ENCODE measurements around the gene CPNE7. TPM values are rescaled to one million over a fixed set of nuclear protein-coding genes. Genes with fewer than 3 reads are reported as not detected.

The CPNE7 gene
- total and polyA plus RNA-seq, 2 experiments from 2014 or later: 8.7 to 24.8 TPM

- WGBS (ENCODE audit: low lambda C conversion rate, missing lambda C conversion rate): 94% methylated on average over 26 of the region's 34 CpGs
- H3K4me3 ChIP-seq: no peak overlapping the region
- H4K20me1 ChIP-seq (ENCODE audit: insufficient read depth, poor library complexity, severe bottlenecking): no peaks in the 10 kb centered on the region
- no peaks in the 10 kb centered on the region for H3K9me2 ChIP-seq (replicated peaks; ENCODE audit: insufficient read depth)
- H3K4me2 ChIP-seq: no peak overlapping the region
- peaks cover 23% of the 10 kb centered on the region for H3K4me1 ChIP-seq (ENCODE audit: insufficient read depth)
- no peaks in the 10 kb centered on the region for H3K36me3 ChIP-seq (replicated peaks; ENCODE audit: insufficient read depth, low read depth)
- H2AFZ ChIP-seq: no peak overlapping the region
- no peaks in the 10 kb centered on the region for H3K79me2 ChIP-seq
- H3K27ac ChIP-seq: no peak overlapping the region
- DNase-seq (ENCODE audit: low spot score): no peak
- no peaks in the 10 kb centered on the region for H3K27me3 ChIP-seq
- TF ChIP-seq EZH2 (IDR thresholded peaks at IDR 0.05; ENCODE audit: borderline replicate concordance) (no peak), EZH2phosphoT487 (IDR thresholded peaks at IDR 0.05; ENCODE audit: low read depth, severe bottlenecking, unreplicated experiment) (no peak), CTCF (IDR thresholded peaks at IDR 0.05; ENCODE audit: poor library complexity) (no peak)
- H3K9me3 ChIP-seq (ENCODE audit: low read depth): no peaks in the 10 kb centered on the region
These were observed 29.8 kb downstream of the CPNE7 start for GRCh38 chr16:89605186-89605970.

- peaks cover 23% of the 10 kb centered on the region for H3K4me1 ChIP-seq (ENCODE audit: insufficient read depth)
- no peaks in the 10 kb centered on the region for H3K9me2 ChIP-seq (replicated peaks; ENCODE audit: insufficient read depth)
- no peak overlapping the region for H3K27ac ChIP-seq
- TF ChIP-seq CTCF (IDR thresholded peaks at IDR 0.05; ENCODE audit: poor library complexity) (no peak), EZH2 (IDR thresholded peaks at IDR 0.05; ENCODE audit: borderline replicate concordance) (no peak), EZH2phosphoT487 (IDR thresholded peaks at IDR 0.05; ENCODE audit: low read depth, severe bottlenecking, unreplicated experiment) (no peak)
- no peak for DNase-seq (ENCODE audit: low spot score)
- H3K36me3 ChIP-seq (replicated peaks; ENCODE audit: insufficient read depth, low read depth): no peaks in the 10 kb centered on the region
- H3K4me3 ChIP-seq: no peak overlapping the region
- H3K79me2 ChIP-seq: no peaks in the 10 kb centered on the region
- no peak overlapping the region for H2AFZ ChIP-seq
- no peaks in the 10 kb centered on the region for H3K9me3 ChIP-seq (ENCODE audit: low read depth)
- no peaks in the 10 kb centered on the region for H4K20me1 ChIP-seq (ENCODE audit: insufficient read depth, poor library complexity, severe bottlenecking)
- WGBS (ENCODE audit: low lambda C conversion rate, missing lambda C conversion rate): 92% methylated on average over 8 of the region's 9 CpGs
- H3K4me2 ChIP-seq: no peak overlapping the region
- no peaks in the 10 kb centered on the region for H3K27me3 ChIP-seq
These were observed 30.4 kb downstream of the CPNE7 start for GRCh38 chr16:89606006-89606405.

- WGBS (ENCODE audit: low lambda C conversion rate, missing lambda C conversion rate): 64% methylated on average over 9 of the region's 9 CpGs
These were observed 31.9 kb downstream of the CPNE7 start for GRCh38 chr16:89607453-89607852.

More at GRCh38 chr16:89607453-89607852, 31.9 kb downstream of the CPNE7 start:
- Histone ChIP-seq H3K4me2 (no peak overlapping the region), H3K4me1 (ENCODE audit: insufficient read depth) (peaks cover 18% of the 10 kb centered on the region), H3K79me2 (no peaks in the 10 kb centered on the region), H4K20me1 (ENCODE audit: insufficient read depth, poor library complexity, severe bottlenecking) (no peaks in the 10 kb centered on the region), H2AFZ (no peak overlapping the region), H3K27me3 (no peaks in the 10 kb centered on the region), H3K9me2 (replicated peaks; ENCODE audit: insufficient read depth) (no peaks in the 10 kb centered on the region), H3K4me3 (no peak overlapping the region), H3K27ac (no peak overlapping the region), H3K9me3 (ENCODE audit: low read depth) (no peaks in the 10 kb centered on the region), H3K36me3 (replicated peaks; ENCODE audit: insufficient read depth, low read depth) (no peaks in the 10 kb centered on the region)
- no peak for TF ChIP-seq EZH2 (IDR thresholded peaks at IDR 0.05; ENCODE audit: borderline replicate concordance)
- no peak for TF ChIP-seq EZH2phosphoT487 (IDR thresholded peaks at IDR 0.05; ENCODE audit: low read depth, severe bottlenecking, unreplicated experiment)
- no peak for TF ChIP-seq CTCF (IDR thresholded peaks at IDR 0.05; ENCODE audit: poor library complexity)
- no peak for DNase-seq (ENCODE audit: low spot score)
